HG02588 (cell line): ENCODE results near the gene IFIH1.
A peak's percentile ranks its signal among the peaks of the same experiment; 100 is the strongest.

Experiments
- ATAC-seq: cut with Tn5 transposase; IDR thresholded peaks from one replicate; pipeline ENCODE4 v1.9.1; 2021; ENCODE audit warnings: mild to moderate bottlenecking, moderate library complexity; ENCODE audit not compliant: unreplicated experiment

Gene IFIH1

DNA sequence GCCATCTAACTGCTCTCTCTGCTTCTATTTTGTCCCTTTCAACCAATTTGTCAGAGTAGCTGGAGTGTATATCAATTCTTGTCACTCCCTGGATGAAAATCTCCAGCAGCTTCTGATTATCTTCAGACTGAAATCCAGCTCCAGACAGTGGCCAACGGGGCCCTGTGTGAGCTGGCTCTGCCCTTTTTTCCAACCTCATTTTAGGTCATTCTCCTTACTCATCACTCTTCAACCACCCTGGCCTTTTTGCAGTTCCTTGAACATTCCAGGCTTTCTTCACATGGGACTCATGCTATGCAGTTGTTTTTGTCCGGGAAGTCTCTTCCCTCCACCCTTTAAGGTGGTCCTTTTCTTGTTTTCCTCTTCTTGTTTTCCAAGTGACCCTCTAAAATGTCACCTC, 59.8 kb downstream of the IFIH1 start:
- no peak for ATAC-seq

DNA sequence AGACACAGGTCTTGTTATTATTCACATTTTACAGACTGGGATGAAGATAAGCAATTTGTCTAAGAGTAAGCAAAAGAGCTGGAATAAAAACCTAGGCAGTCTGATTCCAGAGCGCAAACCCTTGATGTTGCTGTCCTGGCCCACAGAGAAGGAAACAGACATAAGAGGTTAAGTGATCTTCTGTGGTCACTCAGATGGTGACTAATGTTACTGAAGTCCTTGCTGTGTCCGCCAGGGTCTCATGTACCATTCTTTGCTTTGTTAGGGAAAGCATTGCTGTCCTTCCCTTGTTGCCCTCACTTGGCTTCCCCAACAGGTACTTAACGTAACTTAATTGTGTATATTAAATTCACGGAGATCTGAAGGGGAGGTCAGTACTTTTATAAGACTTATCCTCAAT, 60.3 kb downstream of the IFIH1 start:
- no peak for ATAC-seq

DNA sequence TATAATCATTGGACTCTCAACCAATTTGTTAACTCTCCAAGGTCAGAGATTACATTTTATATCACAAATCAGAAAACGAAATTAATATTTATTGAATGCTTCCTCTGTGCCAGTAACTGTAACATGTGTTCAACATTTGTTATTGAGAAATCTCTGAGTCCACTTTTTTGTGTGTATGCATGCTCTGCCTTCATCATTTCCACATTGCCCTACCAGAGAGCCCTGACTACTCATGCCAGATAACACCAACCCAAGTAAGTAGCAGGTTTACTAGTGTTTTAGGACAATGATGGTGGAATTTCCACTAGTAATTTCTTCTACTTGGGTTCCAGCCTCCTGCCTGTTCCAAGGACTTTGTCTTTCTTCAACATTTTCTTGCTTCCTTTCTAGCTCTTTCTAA, 61.1 kb downstream of the IFIH1 start:
- no peak for ATAC-seq

DNA sequence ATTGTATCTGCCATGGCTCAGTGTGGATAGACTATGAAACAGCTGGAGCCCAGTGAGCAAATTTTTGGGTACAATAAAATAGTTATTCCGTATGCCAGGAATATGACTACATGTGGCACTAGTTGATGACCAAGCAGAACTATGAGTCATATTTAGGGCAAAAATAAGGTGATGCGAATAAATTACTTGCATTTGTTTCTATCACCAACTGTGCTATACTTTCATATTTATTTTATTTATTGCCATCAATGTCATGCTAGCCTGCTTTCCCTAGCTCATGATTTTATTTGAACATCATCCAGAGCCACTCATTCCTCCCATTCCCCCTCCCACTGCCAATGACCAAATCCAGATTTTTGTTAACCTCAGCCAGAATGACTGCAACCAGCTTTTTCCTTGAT, 61.9 kb downstream of the IFIH1 start:
- ATAC-seq, result no peak

DNA sequence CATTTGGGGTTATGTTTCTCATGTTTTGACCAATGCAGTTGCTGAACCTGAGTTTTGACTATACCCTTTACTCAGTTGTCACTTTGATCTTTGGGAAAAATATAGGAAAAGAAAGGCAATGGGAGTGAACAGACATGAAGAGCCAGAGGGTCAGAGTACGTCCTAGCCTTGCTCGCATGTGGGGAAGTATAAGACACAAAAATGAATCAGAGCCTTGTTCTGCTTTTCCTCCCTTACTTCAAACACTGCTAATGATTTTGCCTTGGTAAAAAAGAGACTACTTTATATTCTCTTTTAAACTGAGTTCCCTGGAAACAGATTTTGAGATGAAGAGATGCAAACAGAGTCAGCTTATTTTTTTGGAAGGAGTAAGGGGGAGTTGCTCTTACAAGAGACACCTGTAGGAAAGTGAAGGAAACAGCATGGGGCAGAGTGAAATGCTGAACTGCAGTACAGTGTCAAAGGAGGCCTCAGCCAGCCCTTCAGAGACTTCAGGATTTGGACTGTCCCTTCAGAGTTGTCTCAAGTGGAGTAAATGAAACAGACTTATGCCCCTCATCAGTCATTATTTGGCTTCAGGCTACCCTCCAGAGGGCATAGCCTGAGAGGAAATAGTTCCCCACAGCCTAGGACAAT, 64.1 kb downstream of the IFIH1 start:
- no peak for ATAC-seq

DNA sequence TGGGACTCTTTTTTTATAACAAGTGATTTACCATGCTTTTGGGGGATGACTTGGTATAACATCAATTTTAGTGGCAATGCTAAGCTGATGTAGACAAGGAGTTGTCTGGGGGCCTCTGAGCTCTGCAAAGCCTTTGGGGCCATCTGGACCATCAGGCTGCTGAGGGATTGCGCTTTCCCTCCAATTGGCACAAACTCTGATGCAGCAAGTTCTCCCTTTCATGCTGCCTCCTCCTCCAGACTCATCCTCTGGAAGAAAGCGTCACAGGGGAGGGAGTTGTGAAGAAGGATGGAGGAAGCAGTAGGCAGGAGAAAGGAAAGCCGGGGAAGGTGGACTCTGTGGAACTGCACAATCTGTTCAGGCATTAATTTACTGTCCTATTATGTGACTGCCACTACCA, 65.0 kb downstream of the IFIH1 start:
- no peak for ATAC-seq

DNA sequence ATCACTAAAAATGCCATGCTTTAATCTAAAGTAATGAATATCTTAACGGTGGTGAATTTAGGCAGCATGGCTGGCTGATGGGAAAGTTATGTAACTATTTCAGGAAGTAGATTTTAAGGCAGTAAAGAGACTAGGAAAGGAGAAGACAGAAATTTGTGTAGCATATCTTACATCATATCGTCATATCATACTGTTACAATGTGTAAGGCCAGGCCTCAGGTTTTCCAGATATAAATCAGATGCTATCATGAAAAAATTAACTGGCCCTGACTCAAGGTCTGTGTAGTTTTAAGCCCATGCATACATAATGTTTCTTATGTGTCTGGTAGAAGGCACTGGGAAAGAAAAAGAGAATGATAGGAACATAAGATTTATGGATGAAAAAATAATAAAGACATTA, 66.3 kb downstream of the IFIH1 start:
- no peak for ATAC-seq

DNA sequence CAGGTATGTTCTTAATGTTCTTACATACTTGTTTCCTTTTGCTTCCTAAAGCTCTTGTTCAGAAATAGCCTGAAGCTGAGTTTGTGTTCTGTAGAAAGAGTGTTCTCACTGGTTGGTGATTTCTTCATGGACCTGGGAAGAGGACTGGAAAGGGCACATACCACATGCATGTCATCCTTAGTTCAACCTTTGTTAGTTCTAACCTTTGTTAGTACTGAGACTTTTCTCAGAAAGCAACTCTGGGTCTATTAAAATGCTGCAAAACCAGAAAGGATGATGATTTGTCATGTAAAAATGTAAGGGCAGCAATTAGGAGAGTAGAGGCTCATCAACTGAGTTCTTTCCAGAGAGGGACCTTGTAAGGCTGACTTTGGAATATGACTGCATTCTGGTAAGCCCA, 72.7 kb downstream of the IFIH1 start:
- no peak for ATAC-seq

DNA sequence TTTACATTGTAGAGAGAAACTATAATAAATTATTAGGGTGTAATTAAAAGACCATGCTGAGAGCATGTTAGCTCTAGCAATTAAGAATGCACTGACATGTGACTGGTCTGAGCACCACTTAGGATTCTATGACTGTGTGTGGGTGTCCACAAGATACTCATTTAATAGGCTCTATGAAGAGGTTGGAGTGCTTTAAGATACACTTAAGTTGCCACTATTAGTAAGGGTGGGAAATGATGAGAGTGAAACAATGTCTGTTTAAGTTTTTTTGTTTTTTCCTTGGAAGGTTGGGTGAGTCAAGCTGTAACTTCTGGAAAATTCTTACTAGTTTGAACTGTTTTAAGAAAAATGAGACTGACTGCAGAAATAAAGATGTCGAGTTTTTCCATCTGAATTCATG, 73.4 kb downstream of the IFIH1 start:
- ATAC-seq, result no peak

DNA sequence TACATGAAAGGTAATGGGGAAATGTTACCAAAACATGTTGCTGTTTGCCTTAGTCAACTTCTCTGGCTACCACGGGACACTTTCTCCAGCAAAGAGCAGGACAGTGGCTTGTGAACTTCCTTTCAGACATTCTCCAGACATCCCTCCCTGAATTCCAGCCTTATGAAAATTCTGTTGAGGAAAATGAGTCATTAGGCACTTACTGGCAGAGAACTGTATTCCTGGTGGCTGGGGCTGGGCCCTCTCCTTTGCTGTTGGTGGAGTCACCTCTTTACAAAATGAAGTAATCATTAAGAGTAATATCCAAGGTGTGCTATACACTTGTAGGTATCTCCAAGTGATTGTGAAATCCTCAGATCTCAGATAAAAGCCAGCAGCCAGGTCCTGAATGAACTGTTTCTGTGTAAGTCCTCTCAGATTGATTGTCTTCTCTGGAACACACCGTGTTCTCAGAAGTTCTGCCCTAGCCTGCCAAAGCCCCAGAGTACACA, 73.9 kb downstream of the IFIH1 start:
- ATAC-seq, result no peak

DNA sequence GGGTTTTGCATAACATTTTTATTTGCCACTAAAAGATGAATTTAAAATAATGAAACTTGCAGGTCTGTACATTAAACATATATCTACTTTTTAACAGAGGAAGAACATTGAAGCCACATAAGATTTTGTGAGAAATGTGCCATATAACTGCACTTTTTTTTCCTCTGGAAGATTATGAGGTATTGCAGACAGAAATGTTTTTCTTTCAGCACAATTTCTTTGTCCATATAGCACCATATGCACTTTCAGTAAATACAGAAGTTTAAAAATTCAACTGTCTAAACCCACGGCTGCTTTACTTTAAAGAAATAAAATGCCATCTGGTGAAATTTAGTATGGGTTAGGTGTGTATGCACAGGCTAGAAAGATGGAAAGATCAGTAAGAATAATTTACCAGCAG, 74.8 kb downstream of the IFIH1 start:
- no peak for ATAC-seq

DNA sequence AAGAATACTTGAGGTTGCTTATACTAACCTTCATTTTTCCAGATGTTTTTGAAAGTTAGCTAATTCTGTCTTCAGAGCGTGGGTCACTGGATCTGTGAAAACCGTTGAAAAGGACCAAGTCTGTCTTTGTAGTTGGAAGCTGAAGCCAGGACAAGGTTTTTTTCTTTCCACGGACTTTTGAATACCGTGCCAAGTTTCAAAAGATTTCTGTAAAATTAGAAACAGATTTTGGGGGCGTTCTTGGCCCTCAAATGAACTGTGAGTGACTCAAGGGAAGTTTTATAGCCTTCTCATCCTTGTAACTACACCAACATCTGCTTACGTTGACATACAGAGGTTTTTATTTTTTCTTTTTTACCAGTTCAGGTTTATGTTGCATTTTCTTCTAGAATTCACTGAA, 75.2 kb downstream of the IFIH1 start, which contains the start of gene FAP:
FAP (minus strand) TSS at position 152 of the 400 bp plus-strand sequence; CDS start at position 34, 118 bp downstream.
- no peak for ATAC-seq

DNA sequence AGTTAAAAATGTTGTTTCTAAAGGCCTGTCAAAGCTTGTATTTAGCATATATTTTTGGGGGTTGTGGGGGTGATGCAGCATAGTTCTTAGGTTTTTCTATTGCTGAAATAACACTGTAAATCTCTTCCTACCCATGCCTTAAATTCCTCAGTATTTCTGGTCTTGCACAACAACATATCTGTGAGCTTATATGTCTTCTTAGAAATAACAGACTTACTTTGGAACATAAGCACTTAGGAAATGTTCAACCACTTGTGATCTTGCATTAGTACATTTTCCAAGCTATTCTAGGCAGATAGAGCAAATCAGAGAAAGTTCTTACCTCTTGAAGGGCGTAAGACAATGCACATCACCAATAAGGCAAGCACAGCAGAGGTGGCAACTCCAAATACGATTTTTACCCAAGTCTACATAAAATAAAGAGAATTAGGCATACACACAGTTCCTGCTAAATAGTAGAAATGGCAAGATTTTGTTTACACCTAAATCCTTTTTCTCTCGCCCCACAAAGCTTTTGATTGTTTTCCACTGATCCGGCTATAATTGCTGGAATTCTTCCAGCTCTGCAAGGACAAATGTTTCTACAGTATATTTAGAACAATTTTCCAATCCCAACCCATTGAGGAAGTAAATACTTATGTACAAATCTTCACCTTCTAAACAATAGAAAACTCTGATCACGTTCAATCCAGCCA, 75.8 kb downstream of the IFIH1 start:
- no peak for ATAC-seq

DNA sequence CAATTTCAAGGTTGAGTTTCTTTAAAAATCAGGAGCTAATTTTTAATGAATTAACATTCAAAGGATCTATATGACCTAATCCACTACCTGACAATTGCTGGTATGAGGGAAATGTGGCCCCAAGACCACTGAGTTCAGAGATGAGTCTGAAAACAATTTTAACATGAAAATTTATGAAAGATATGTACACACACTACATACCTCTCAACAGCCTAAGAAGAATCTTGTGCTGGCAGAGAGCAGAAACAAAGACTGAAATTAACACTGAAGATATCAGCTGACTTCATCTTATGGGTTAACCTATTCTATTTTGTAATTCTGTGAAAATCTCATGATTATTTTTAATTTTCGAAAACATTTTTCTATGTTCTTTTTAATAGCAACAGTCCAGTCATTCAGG, 76.9 kb downstream of the IFIH1 start:
- ATAC-seq, result no peak

DNA sequence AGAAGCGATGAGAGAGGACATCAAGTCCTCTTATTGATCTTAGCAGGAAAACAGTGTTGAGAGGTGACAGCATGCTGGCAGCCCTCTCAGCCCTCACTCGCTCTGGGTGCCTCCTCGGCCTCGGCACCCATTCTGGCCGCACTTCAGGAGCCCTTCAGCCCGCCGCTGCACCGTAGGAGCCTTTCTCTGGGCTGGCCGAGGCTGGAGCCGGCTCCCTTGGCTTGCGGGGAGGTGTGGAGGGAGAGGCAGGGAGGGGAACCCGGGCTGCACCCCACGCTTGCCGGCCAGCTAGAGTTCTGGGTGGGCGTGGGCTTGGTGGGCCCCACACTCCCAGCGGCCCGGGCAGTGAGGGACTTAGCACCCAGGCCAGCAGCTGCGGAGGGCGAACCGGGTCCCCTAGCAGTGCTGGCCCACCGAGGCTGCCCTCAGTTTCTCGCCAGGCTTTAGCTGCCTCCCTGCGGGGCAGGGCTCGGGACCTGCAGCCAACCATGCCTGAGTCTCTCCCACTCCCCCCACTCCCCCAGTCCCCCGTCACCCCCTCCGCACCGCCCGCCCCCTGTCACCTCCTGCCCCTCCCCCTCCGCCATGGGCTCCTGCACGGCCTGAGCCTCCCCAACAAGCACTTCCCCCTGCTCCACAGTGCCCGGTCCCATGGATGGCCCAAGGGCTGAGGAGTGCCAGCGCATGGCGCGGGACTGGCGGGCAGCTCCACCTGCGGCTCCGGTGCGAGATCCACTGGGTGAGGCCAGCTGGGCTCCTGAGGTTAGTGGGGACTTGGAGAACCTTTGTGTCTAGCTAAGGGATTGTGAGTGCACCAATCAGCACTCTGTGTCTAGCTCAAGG, 83.6 kb downstream of the IFIH1 start:
- no peak for ATAC-seq

DNA sequence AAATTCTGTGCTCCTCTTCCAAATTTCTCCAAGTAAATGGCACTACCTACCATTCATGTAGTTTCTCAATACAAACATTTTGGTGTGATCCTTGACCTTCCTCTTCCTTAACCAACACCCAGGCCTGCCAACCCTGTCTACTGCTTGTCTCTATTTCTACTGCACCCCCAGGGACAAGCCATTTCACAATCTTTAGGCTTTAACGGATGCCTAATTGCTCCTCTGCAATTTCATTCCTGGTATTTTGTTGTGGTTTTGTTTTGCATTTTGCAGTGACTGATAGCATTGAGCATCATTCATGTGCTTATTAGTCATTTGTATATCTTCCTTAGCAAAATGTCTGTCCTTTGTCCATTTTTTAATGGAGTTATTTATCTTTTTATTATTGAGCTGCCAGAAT, 85.3 kb downstream of the IFIH1 start:
- ATAC-seq, result no peak

DNA sequence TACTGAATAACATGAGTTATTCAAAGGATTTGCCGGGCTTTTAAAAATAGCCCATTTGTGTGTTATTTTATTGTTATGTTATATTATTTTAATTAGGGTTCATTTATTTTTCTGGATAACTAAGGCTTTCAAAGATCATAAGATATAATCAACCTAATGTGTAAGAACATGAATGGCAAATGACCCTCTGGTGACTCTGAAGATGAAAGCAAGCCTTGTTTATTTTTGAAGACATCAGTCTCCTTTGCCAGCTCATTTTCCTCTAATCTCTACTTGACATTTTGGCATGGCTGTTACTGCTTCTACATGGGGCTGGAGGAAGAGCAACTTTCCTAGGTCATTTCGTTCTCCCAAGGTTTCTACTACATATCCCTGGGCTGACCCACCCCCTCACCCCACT, 85.8 kb downstream of the IFIH1 start:
- no peak for ATAC-seq

DNA sequence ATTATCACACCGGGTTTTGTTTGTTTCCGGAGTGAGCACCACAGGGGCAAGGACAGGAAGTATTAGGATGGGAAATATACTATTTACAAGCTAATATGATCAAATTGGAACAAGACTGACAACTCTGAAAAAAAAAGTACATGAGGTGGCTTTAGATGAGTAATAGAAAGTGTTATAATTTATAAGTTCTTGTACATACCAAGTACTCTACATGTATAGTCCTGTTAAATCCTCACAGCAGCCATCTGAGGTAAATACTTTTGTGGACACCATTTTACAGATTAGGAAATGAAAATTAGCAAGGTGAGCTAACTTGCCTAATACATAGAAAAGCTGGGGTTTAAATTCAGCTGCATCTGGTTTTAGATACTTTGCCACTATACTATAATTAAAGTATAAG, 86.5 kb downstream of the IFIH1 start:
- no peak for ATAC-seq

DNA sequence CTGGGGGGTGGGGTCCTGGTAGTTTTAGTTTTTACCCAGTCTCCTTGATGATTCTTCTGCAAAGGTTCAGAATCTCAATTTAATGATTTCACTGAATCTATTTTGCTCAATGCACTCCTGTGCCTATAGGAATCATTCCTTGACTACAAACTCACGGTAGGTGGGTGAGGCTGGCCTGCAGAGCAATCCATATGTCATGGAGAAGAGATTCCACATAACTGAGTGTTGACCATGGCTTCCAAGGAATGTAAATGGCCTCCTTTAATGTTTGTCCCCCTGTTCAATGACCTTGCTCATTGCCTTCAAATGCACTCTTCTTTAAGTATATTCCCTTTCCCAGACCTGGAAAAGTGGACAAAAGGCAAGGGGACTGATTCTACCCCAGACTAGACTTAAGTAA, 87.7 kb downstream of the IFIH1 start:
- no peak for ATAC-seq

DNA sequence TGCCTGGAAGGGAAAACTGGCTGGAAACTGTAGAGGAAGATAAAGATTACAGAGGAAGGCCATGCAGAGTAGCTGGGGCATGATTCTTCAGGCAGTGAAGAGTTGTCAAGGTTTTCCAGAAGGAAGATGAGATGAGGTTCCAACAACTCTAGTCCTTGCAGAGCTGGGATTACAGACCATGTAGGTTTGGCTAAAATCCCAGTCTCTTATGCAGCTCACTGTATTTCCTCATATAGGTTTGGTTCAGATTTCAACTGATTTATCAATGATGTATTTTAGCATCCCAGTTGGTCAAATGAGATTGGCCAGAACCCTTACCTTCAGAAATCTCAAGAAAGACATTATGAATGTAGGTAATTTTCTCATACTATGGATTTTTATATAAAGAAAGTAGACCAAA, 91.6 kb downstream of the IFIH1 start:
- no peak for ATAC-seq

DNA sequence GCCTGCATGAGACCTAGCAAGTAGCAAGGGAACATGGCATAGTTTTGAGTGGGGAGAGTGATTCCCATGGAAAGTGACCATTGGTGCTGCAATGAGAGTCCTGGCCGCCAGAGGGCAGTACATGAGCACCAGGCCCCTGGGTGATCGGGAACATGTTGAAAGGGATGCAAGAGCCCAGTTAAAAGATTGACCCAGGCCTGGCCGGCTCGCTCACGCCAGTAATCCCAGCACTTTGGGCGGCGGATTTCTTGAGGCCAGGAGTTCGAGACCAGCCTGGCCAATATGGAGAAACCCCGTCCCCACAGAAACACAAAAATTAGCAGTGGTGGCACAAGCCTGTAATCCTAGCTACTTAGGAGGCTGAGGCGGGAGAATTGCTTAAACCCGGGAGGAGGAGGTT, 97.4 kb downstream of the IFIH1 start:
- ATAC-seq, result peak; percentile 97

DNA sequence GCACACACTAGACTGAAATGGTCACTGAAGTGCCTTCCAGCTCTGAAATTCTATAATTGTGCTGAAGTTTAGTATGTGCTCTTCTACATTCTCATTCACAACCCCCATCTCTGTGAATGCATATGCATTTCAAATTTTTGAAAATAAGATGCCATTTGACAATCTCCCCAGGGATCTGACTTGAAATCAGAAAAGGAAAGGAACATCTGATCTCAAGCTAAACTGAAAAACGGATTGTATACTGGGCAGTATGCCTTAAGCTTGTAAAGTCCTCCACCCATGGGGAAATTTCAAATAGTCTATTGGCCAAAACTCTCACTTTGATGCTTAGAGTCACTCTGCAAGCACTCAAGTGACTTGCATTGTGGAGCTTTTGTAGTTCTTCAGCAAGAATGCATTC, 98.1 kb downstream of the IFIH1 start:
- no peak for ATAC-seq
